Measurements from ENCODE around the gene CDH23.

GRCh38 chr10:71555724-71556119 is 159.0 kb downstream of the CDH23 start:
- TF ChIP-seq CTCF (IDR thresholded peaks at IDR 0.05; ENCODE audit: low read depth, low read length, poor library complexity, severe bottlenecking) (no peak), EZH2phosphoT487 (IDR thresholded peaks at IDR 0.05; ENCODE audit: borderline replicate concordance, low read length) (no peak)
